PC-3 (cell line): ENCODE measurements around the gene ASB16. TPM values are rescaled to one million over a fixed set of nuclear protein-coding genes. Genes with fewer than 3 reads are reported as not detected.

Experiments used
- ATAC-seq: fragments of 200-7000 bp; cut with Tn5 transposase; 2 replicates; pipeline ENCODE4 v1.9.1; 2020; ENCODE audit warnings: mild to moderate bottlenecking, moderate library complexity
- BruUV-seq: library from RNA; stranded (reverse); fragments of 400-500 nt; replicated peaks from 2 replicates; lab custom pipeline; 2021; lab: Mats Ljungman, UMichigan
- CTCF ChIA-PET: fragments of 300-600 bp; sonication (Branson Sonifier 250); formaldehyde crosslinking; loops from one replicate; lab custom pipeline; 2022; ENCODE audit warnings: antibody characterized with exemption; lab: Charles Lee
- POLR2A ChIA-PET: fragments of 300-600 bp; sonication (Branson Sonifier 250); formaldehyde crosslinking; loops from one replicate; lab custom pipeline; 2022; ENCODE audit warnings: antibody characterized with exemption; ENCODE audit not compliant: unreplicated experiment; lab: Charles Lee
- DNase-seq: peaks from one replicate; pipeline ENCODE4 v3.0.0-alpha.2; 2015
- H2AFZ ChIP-seq: fragments of 300-600 bp; sonication (generic); 2 replicates; pipeline ENCODE4 v1.6.0; 2016; ENCODE audit warnings: antibody characterized with exemption, low read length
- H3F3A ChIP-seq: fragments of 300-600 bp; sonication (generic); one replicate; pipeline ENCODE4 v1.6.0; 2017; ENCODE audit warnings: antibody characterized with exemption, low read length, control low read depth, mild to moderate bottlenecking; ENCODE audit not compliant: unreplicated experiment
- H3K27ac ChIP-seq: fragments of 300-600 bp; sonication (generic); 2 replicates; pipeline ENCODE4 v1.5.1; 2016; ENCODE audit warnings: mild to moderate bottlenecking, low read length
- H3K27me3 ChIP-seq: fragments of 300-600 bp; sonication (generic); 2 replicates; pipeline ENCODE4 v1.6.1; 2016; ENCODE audit warnings: low read length, mixed read lengths
- H3K36me3 ChIP-seq: fragments of 300-600 bp; sonication (generic); 2 replicates; pipeline ENCODE4 v1.6.1; 2016; ENCODE audit warnings: low read depth, mixed run types, low read length, mixed read lengths
- H3K4me1 ChIP-seq: fragments of 300-600 bp; sonication (generic); 2 replicates; pipeline ENCODE4 v1.5.1; 2016; ENCODE audit warnings: low read length; ENCODE audit not compliant: insufficient read depth
- H3K4me2 ChIP-seq: fragments of 300-600 bp; sonication (generic); 2 replicates; pipeline ENCODE4 v1.6.0; 2016; ENCODE audit warnings: low read length
- H3K4me3 ChIP-seq: fragments of 300-600 bp; sonication (generic); 2 replicates; pipeline ENCODE4 v1.5.1; 2016; ENCODE audit warnings: mild to moderate bottlenecking, low read length, mixed read lengths
- H3K79me2 ChIP-seq: fragments of 300-600 bp; sonication (generic); 2 replicates; pipeline ENCODE4 v1.6.1; 2017; ENCODE audit warnings: low read length, mixed read lengths
- H3K9ac ChIP-seq: fragments of 300-600 bp; sonication (generic); 2 replicates; pipeline ENCODE4 v1.6.0; 2016; ENCODE audit warnings: mild to moderate bottlenecking, low read length
- H3K9me2 ChIP-seq: fragments of 300-600 bp; sonication (generic); replicated peaks from 2 replicates; pipeline ENCODE4 v1.6.1; 2016; ENCODE audit warnings: mixed run types, low read length, mixed read lengths
- H3K9me3 ChIP-seq: fragments of 300-600 bp; sonication (generic); 2 replicates; pipeline ENCODE4 v1.6.1; 2016; ENCODE audit warnings: low read length, mixed read lengths
- H4K20me1 ChIP-seq: fragments of 300-600 bp; sonication (generic); 2 replicates; pipeline ENCODE4 v1.6.1; 2016; ENCODE audit warnings: low read length, mixed read lengths
- CTCF ChIP-seq: fragments of 300-600 bp; sonication (generic); conservative IDR thresholded peaks from 2 replicates; pipeline ENCODE4 v1.5.1; 2017; ENCODE audit warnings: antibody characterized with exemption, low read depth, mild to moderate bottlenecking, low read length
- EZH2 ChIP-seq: fragments of 300-600 bp; sonication (generic); IDR thresholded peaks from one replicate; pipeline ENCODE4 v1.6.1; 2017; ENCODE audit warnings: antibody characterized with exemption, mild to moderate bottlenecking, low read length; ENCODE audit not compliant: unreplicated experiment
- EZH2phosphoT487 ChIP-seq: fragments of 300-600 bp; sonication (generic); IDR thresholded peaks from 2 replicates; pipeline ENCODE4 v1.6.1; 2018; ENCODE audit warnings: mild to moderate bottlenecking, antibody characterized with exemption, low read length, borderline replicate concordance
- intact Hi-C: fragments of 100-400 bp; cut with micrococcal nuclease; formaldehyde crosslinking; loops from 2 replicates; pipeline ENCODE4 v1.9.0; 2023
- total RNA-seq: library from RNA; depleted of rRNA; stranded (reverse); fragments of >200 nt; gene quantifications from 2 replicates; pipeline ENCODE4 v1.2.3, GENCODE V29; 2014

Gene ASB16
- total RNA-seq, 1 experiment from 2014 or later: 0.51 TPM

GRCh38 chr17:44218344-44219107 is 48.0 kb downstream of the ASB16 start:
- intact Hi-C loops: loop anchor here (1.0 kb wide), 1 partner anchor 106 kb away; the partner anchor contains the start of gene SLC25A39
- BruUV-seq: no TSS peak
- Histone ChIP-seq H3K9ac (peak overlapping the region; percentile 97), H3K4me1 (peaks cover 32% of the 10 kb centered on the region), H3K36me3 (peaks cover 37% of the 10 kb centered on the region), H3F3A (peaks cover 6% of the 10 kb centered on the region), H2AFZ (peak overlapping the region; percentile 44), H3K27me3 (no peaks in the 10 kb centered on the region), H3K4me2 (peak overlapping the region; percentile 93), H3K4me3 (peak overlapping the region; percentile 73), H3K9me3 (no peaks in the 10 kb centered on the region), H4K20me1 (no peaks in the 10 kb centered on the region), H3K27ac (peak overlapping the region; percentile 71), H3K79me2 (peaks cover 62% of the 10 kb centered on the region), H3K9me2 (no peaks in the 10 kb centered on the region)
- CTCF ChIA-PET: interaction anchor here (0.6 to 1.2 kb wide), 11 partner anchors 9 to 326 kb away, joined by 3 to 6 read pairs (median 5); partner anchors contain the start of gene TMUB2
- ATAC-seq: peak; percentile 10
- TF ChIP-seq CTCF (peak; percentile 76), EZH2 (no peak), EZH2phosphoT487 (peak; percentile 47; the same call in 1 of the 2 replicates)
- POLR2A ChIA-PET: interaction anchor here (0.6 to 1.6 kb wide), 7 partner anchors 30 to 1170 kb away, joined by 3 to 15 read pairs (median 7); no protein-coding TSS in a partner anchor
- peak; percentile 97 for DNase-seq

GRCh38 chr17:44219108-44219615 is 48.7 kb downstream of the ASB16 start:
- Histone ChIP-seq H4K20me1 (no peaks in the 10 kb centered on the region), H3F3A (peaks cover 10% of the 10 kb centered on the region), H3K9me2 (no peaks in the 10 kb centered on the region), H2AFZ (no peak overlapping the region), H3K9ac (peak overlapping the region; percentile 97), H3K4me1 (peaks cover 36% of the 10 kb centered on the region), H3K27me3 (no peaks in the 10 kb centered on the region), H3K4me2 (peak overlapping the region; percentile 77), H3K79me2 (peaks cover 62% of the 10 kb centered on the region), H3K4me3 (peak overlapping the region; percentile 73), H3K9me3 (no peaks in the 10 kb centered on the region), H3K27ac (peak overlapping the region; percentile 71), H3K36me3 (peaks cover 31% of the 10 kb centered on the region)
- ChIA-PET POLR2A (interaction anchor here (0.6 to 1.6 kb wide), 3 partner anchors 13 to 108 kb away, joined by 3 to 12 read pairs (median 10); no protein-coding TSS in a partner anchor), CTCF (interaction anchor here (0.7 to 1.2 kb wide), 3 partner anchors 33 to 105 kb away, joined by 4 to 7 read pairs (median 4); partner anchors contain the start of gene TMUB2)
- no peak for TF ChIP-seq EZH2phosphoT487
- 0 out of 2 replicates have a peak, but pooled peaks have one; percentile 15 for TF ChIP-seq CTCF
- ATAC-seq: peak; percentile 17
- no TSS peak for BruUV-seq
- intact Hi-C loops: no loop called here
- DNase-seq: peak; percentile 82
